ENCODE measurements around the gene GRPEL2. TPM values are rescaled to one million over a fixed set of nuclear protein-coding genes. Genes with fewer than 3 reads are reported as not detected.

GRPEL2 gene
- polyA plus RNA-seq, 1 experiment, result 21.6 TPM

DNA sequence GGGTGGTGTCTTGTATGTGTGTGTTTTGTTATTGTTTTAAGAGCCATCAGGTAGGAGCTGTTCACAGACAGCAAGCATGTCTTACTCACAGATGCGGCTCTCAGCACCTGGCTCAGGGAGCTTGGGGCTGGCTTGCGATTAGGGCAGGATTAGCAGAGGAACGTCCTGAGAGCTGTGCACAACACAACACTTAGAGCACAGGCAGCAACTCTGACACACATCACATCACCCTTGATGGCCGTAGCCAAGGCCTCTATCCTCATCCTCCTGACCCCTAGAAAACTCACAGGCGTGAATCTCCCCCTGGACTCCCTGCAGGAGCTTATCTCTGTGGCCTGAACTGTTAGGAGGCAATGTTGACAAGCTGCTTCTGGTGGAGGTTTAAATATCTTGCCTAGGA lies 40.9 kb downstream of the GRPEL2 start:
- Histone ChIP-seq H3K27ac (ENCODE audit: low read depth, low read length) (no peak overlapping the region), H3K4me3 (ENCODE audit: low read depth, low read length) (no peak overlapping the region), H3K9me3 (ENCODE audit: control insufficient read depth, insufficient read depth, low read length) (peaks cover 3% of the 10 kb centered on the region; the same call in 1 of the 2 replicates), H3K27me3 (ENCODE audit: control insufficient read depth, insufficient read depth, low read length) (no peaks in the 10 kb centered on the region)
- TF ChIP-seq, protein P1, sequence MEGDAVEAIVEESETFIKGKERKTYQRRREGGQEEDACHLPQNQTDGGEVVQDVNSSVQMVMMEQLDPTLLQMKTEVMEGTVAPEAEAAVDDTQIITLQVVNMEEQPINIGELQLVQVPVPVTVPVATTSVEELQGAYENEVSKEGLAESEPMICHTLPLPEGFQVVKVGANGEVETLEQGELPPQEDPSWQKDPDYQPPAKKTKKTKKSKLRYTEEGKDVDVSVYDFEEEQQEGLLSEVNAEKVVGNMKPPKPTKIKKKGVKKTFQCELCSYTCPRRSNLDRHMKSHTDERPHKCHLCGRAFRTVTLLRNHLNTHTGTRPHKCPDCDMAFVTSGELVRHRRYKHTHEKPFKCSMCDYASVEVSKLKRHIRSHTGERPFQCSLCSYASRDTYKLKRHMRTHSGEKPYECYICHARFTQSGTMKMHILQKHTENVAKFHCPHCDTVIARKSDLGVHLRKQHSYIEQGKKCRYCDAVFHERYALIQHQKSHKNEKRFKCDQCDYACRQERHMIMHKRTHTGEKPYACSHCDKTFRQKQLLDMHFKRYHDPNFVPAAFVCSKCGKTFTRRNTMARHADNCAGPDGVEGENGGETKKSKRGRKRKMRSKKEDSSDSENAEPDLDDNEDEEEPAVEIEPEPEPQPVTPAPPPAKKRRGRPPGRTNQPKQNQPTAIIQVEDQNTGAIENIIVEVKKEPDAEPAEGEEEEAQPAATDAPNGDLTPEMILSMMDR (IDR thresholded peaks at IDR 0.05; ENCODE audit: low read depth, low read length), result no peak
- POLR2A ChIA-PET, result interaction anchor here (0.7 to 3.6 kb wide), 5 partner anchors 18 to 43 kb away, joined by 3 to 42 read pairs (median 5); no protein-coding TSS in a partner anchor
- CTCF ChIA-PET, result interaction anchor here (0.5 to 8.1 kb wide), 8 partner anchors 15 to 166 kb away, joined by 3 to 138 read pairs (median 4); no protein-coding TSS in a partner anchor
- DNase-seq (ENCODE audit: low read depth, low spot score), result no peak

DNA sequence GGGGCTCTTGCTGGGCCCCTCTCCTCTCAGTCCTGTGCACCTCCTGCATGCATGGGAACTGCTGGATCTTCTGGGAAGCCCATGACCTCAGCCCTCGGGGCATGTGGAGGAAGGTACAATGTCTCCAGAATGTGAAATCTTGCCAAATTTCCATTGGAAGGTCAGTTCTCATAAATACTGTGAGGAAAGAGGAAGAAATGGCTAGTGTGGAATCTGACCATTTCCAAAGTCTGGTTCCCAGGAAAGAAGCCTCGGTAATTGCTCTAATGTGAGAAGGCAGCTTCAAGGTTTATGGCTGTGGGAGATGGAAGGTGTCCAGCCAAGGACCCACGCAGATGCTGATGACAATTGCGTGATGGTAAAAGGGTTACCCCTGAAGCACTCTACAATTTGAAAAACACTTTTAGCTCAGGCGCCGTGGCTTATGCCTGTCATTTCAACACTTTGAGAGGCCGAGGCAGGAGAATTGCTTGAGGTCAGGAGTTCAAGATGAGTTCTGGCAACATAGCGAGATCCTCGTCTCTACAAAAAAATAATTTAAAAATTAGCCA lies 41.9 kb downstream of the GRPEL2 start:
- DNase-seq (ENCODE audit: low read depth, low spot score), result no peak
- ChIA-PET POLR2A (interaction anchor here (0.9 to 3.6 kb wide), 7 partner anchors 10 to 36 kb away, joined by 3 to 42 read pairs (median 5); no protein-coding TSS in a partner anchor), CTCF (interaction anchor here (0.7 to 8.1 kb wide), 6 partner anchors 13 to 45 kb away, joined by 3 to 138 read pairs (median 7); no protein-coding TSS in a partner anchor)
- no peaks in the 10 kb centered on the region for H3K27me3 ChIP-seq (ENCODE audit: control insufficient read depth, insufficient read depth, low read length)
- TF ChIP-seq, protein P1 (IDR thresholded peaks at IDR 0.05; ENCODE audit: low read depth, low read length), result no peak
- peaks cover 3% of the 10 kb centered on the region; the same call in 1 of the 2 replicates for H3K9me3 ChIP-seq (ENCODE audit: control insufficient read depth, insufficient read depth, low read length)
- H3K27ac ChIP-seq (ENCODE audit: low read depth, low read length), result peak overlapping the region; percentile 40
- H3K4me3 ChIP-seq (ENCODE audit: low read depth, low read length), result no peak overlapping the region

DNA sequence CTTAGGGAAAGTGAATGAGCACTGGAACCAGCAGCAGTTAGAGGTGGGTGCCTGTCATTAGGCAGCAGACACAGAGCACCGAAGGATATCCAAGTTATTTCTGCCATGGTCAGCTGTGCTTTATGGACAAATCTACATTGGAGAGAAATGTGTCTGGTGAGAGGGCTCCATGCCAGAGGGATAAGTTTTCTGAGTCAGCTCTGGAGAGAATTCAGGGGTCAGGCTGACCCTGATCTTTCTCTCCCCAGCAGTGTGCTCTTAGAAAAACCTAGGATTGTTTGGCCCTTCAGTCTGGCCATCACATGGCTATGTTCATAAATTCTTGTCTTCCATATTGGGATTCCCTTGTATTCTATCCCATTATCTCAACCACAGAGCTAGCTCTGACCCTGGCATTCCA lies 42.7 kb downstream of the GRPEL2 start:
- H3K4me3 ChIP-seq (ENCODE audit: low read depth, low read length), result no peak overlapping the region
- peak overlapping the region; percentile 40 for H3K27ac ChIP-seq (ENCODE audit: low read depth, low read length)
- no peaks in the 10 kb centered on the region for H3K27me3 ChIP-seq (ENCODE audit: control insufficient read depth, insufficient read depth, low read length)
- peaks cover 3% of the 10 kb centered on the region; the same call in 1 of the 2 replicates for H3K9me3 ChIP-seq (ENCODE audit: control insufficient read depth, insufficient read depth, low read length)
- POLR2A ChIA-PET, result interaction anchor here (0.7 to 3.6 kb wide), 10 partner anchors 9 to 46 kb away, joined by 3 to 42 read pairs (median 5); no protein-coding TSS in a partner anchor
- CTCF ChIA-PET, result interaction anchor here (0.7 to 8.1 kb wide), 9 partner anchors 13 to 169 kb away, joined by 3 to 138 read pairs (median 4); no protein-coding TSS in a partner anchor
- TF ChIP-seq, protein P1 (IDR thresholded peaks at IDR 0.05; ENCODE audit: low read depth, low read length), result no peak
- no peak for DNase-seq (ENCODE audit: low read depth, low spot score)

DNA sequence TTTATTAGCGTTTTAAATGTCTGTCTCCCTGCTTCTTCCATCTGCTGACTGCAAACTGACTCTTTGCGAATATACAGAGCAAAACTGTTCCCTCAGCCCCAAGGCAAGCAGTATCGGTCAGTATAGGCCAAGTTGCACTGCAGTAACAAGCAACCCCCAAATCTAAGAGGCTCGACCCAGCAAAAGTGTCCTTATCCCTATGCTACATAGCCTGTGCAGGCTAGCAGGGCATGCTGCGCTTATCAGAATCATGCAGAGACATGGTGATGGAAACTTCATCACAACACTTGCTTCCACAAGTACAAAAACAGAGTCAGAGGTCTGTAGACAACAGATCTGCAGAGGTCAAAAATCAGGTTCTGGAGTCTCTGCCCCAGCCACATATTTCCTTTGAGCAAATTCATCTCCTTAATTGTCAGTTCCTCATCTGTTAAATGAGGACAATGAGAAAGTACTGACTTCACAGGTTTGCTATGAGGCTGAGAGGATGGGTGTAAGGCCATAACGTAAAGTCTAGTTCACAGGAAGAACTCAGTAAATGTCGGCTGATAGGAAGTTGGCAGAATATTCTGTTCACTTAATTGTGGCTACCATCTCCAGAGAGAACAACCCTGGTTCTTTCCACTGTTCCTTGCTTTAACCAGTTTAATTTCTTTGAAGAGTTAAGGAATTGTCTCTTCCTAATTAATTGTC lies 43.3 kb downstream of the GRPEL2 start:
- Histone ChIP-seq H3K27me3 (ENCODE audit: control insufficient read depth, insufficient read depth, low read length) (no peaks in the 10 kb centered on the region), H3K4me3 (ENCODE audit: low read depth, low read length) (no peak overlapping the region), H3K27ac (ENCODE audit: low read depth, low read length) (peak overlapping the region; percentile 12), H3K9me3 (ENCODE audit: control insufficient read depth, insufficient read depth, low read length) (peaks cover 3% of the 10 kb centered on the region; the same call in 1 of the 2 replicates)
- CTCF ChIA-PET, result interaction anchor here (2.2 to 8.1 kb wide), 2 partner anchors 17 to 44 kb away, joined by 14 to 138 read pairs; no protein-coding TSS in a partner anchor
- no peak for DNase-seq (ENCODE audit: low read depth, low spot score)
- POLR2A ChIA-PET, result interaction anchor here (0.7 to 3.6 kb wide), 9 partner anchors 9 to 46 kb away, joined by 3 to 42 read pairs (median 4); no protein-coding TSS in a partner anchor
- TF ChIP-seq, protein P1 (IDR thresholded peaks at IDR 0.05; ENCODE audit: low read depth, low read length), result no peak

All from AG04450 (cell line).